Hippocampal formation (tissue), 2 donors: ENCODE results near the gene ZNF605.
"Not testable (repeated sequence)": the region's sequence is repeated elsewhere in the genome, so short reads cannot be mapped to it uniquely, and the experiment has no call there.

Experiments
- DNase-seq, 2 donors: peaks; one replicate each; lab custom pipeline; 2025; lab: John Stamatoyannopoulos, UW

ZNF605 gene

GRCh38 chr12:132949936-132950837, 5.9 kb downstream of the ZNF605 start:
- DNase-seq, result no peak

- no peak for DNase-seq
Observed at GRCh38 chr12:132948146-132949066, 7.7 kb downstream of the ZNF605 start.

DNA sequence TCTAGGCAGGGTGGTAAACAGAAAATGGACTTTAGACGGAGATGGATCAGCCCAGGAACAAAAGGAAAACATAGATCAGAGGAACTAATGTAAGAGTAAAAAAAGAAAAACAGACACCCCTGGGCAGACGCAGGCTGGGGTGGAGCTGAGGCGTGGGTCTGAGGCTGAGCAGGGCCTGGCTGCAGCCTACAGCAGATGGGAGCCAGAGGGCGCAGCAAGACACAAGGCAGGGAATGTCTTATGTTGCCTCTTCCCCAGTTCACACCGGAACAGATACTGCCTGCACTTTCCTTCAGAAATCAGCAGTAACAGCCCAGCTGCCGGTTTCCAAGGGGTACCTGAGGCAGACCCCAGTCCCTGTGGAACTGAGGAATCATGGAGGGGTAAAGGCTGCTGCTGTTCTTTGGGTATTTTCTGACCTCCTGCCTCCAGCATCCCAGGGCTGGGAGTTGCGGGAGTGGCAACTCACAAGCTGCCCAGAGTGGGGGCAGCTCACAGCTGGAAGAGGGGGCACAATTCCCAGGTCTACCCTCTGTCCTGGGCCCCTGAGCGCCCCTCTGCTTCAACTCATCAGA, 9.8 kb downstream of the ZNF605 start:
- DNase-seq, result no peak

DNA sequence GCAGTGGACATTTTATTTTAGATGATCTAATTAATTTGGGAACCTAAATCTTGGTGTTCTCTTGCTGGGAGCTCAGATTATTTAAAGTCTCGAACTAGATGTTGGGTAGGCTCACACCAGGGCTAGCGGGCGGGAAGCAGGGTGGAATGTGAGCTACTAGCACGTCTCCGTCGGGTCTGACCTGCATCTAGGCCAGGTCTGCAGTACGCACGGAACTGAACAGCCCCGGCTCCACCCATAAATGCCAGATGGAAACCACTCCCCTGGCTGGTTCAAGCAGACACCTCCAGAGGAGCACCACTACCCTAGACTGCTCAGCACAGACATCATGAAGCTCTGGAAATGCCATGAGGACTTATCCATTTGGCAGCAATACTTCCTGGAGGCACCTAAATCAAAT, 10.3 kb downstream of the ZNF605 start:
- no peak for DNase-seq

DNA sequence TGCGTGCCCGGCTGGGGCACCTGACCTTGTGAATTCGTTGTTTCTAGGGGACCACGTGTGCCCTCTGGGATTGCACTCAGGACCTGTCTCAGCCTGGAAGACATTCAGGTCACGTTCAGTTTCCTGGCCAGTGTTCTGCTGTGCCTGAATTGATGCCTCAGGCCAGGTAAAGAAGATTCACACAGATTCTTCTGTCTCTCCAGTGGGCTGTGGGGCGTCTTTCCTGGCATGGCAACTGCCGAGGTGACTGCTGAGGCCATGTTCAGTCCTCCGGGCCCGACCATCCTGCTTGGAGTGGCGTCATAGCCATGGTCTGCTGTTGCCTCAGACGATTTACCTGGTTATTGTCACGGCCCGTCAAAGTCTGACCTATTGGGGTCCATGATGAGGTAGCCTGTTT, 13.5 kb downstream of the ZNF605 start:
- DNase-seq, result no peak

- DNase-seq, result no peak
Observed at GRCh38 chr12:132941336-132941954, 14.7 kb downstream of the ZNF605 start.

DNA sequence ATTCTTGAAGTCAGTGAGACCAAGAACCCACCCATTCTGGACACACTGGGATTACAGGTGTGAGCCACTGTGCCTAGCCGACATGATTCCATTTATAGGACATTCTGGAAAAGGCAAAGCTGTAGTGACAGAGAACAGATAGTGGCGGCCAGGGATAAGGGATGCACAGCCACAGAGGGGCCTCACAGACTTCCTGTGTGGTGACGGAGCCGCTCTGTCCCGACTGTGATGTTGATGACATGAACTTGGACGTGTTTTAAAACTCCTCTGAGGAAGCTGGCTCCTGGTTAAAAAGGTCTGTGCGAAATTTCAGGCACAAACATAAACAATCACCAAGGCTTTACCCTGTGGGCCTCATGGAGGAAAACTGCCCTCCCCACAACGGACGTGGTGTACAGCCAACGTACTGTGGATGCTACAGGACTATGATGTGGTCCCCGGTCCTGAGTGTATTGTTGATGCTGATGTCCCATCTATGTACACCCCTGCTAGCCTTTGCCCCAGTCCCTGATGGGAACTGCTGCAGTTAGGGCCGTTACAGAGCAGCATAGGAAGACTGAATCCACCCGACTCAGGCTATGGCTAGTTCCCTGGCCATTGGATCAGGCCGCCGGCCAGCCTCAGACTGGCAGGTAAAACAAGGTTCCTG, 15.9 kb downstream of the ZNF605 start:
- no peak for DNase-seq

GRCh38 chr12:132938807-132939206, 17.3 kb downstream of the ZNF605 start:
- DNase-seq, result not testable (repeated sequence)

DNA sequence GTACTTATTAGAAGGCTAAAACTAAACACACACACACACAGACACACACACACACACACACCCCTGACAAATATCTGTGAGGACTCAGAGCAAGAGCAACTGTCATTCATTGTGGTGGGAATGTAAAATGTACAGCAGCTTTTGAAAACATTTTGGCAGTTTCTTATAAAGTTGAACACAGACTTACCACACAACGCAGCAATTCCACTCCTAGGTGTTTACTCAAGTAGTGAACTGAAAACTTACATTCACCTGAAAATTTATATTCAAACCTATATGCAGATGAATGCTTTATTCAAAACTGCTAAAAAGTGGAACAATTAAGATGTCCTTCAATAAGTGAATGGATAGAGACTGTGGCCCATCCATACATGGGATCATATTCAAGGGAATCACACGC, 18.6 kb downstream of the ZNF605 start:
- no peak for DNase-seq

GRCh38 chr12:132936921-132937320, 19.2 kb downstream of the ZNF605 start:
- not testable (repeated sequence) for DNase-seq

GRCh38 chr12:132936163-132936562, 19.9 kb downstream of the ZNF605 start:
- DNase-seq, result no peak

DNA sequence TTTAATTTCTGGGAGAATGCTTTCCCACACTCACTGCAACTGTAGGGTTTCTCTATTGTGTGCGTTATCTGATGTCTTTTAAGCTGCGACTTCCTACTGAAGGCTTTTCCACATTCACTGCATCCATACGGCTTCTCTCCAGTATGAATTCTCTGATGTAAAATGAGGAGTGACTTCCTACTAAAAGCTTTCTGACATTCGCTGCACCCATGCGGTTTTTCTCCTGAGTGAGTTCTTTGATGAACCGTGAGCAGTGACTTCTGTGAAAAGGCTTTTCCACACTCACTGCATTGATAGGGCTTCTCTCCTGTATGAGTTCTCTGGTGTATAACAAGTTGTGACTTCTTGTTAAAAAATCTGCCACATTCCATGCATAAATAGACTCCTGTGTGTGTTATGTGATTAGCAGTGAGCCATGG, 29.7 kb downstream of the ZNF605 start:
- no peak for DNase-seq

- DNase-seq, result no peak
Observed at GRCh38 chr12:132925597-132926414, 30.3 kb downstream of the ZNF605 start.

DNA sequence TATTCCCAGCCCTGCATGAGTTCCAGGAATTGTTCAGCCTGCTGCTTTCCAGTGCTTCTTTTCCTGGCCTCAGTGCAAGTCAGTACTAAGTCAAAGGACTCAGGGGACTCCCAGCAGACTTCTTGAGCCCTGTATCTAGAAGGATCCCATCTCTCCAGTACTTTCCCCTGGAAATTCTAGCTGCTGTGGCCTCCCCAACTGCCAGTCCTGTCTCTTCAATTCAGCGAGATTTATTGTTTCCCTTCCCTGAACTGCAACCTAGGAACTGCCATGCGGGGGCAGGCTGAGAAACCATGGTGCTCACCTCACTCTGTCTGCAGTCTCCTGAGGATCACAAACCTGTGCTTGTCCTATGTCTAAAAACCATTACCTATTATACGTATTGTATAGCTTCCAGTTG, 31.8 kb downstream of the ZNF605 start:
- no peak for DNase-seq

DNA sequence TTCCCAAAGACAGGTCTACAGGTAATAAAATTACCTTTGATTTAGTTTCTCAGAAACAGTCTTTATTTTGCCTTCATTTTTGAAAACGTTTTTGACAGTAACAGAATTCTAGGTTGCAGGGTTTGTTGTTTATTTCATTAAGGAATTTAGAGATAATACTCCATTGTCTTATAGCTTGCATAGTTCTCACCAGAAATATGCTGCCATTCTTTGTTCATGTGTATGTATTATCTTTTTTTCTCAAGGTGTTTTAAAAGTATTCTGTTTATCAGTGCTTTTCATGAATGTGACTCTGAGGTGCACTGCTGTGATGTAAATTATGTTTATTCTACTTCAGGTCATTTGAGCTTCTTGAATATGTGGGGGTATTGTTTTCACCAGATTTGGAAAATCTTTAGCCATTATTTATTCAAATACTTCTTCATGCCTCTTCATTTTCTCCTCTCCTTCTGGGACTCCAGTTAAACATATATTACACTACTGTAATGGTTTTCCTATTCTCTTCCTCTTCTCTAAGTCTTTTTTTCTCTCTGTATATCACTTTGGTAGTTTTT, 32.7 kb downstream of the ZNF605 start:
- DNase-seq, result no peak

- no peak for DNase-seq
Observed at GRCh38 chr12:132922676-132923075, 33.4 kb downstream of the ZNF605 start.

DNA sequence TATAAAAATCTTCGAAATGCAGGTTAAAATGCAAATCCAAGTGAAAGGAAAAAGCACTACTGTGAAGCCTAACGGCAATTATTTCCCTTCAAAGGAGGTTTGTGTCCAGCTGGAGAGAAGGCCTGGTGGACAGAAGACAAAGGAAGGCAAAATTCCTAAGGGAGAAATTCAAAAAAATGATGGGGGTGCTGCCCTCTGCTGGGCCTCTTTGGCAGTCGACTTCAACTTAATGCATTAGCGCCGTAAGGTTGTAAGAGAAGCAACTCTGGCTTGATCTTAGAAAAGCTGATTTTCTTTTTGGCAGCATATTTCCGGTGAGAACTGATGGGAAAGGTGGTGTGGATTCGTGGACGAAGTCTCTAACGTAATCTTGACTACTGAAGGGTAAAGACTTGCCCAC, 34.4 kb downstream of the ZNF605 start:
- no peak for DNase-seq

- DNase-seq, result no peak
Observed at GRCh38 chr12:132918680-132919079, 37.4 kb downstream of the ZNF605 start.

DNA sequence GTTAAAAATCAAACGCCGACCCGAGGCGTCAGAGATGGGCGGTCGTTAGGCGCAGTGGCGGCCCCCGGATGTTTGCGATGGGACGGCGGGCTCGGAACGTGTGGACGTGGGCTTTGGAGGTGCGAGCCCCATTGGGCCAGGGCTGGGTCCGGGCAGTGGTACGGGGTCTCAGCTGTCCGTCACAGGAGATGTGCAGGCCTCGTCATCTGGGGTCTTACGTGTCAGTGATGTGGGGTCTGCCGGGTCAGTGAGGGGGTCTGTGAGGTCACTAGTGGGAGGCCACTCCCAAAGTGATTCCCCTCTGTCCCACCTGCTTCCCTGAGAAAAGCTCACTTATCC, 47.1 kb downstream of the ZNF605 start:
- no peak for DNase-seq
